Esophagus squamous epithelium (tissue), 4 donors: ENCODE data around the gene SDC4.

ENCODE experiments used
- POLR2A ChIP-seq, 4 donors: fragments of 450-650 bp; IDR thresholded peaks; one replicate each; pipeline ENCODE4 v1.6.1; 2017; ENCODE audit warnings: antibody characterized with exemption in 4 of 4, mild to moderate bottlenecking in 4 of 4, moderate library complexity in 3 of 4
- TF ChIP-seq, protein P1 (sequence below), 6 experiments: fragments of 450-650 bp in 4 of 6; fragments of 200-600 bp in 2 of 6; sonication (generic) in 2 of 6; IDR thresholded peaks; one replicate each; pipeline ENCODE4 v1.5.1; 2016 to 2019; ENCODE audit warnings: antibody characterized with exemption in 6 of 6, mild to moderate bottlenecking in 4 of 6, moderate library complexity in 4 of 6

DNA sequence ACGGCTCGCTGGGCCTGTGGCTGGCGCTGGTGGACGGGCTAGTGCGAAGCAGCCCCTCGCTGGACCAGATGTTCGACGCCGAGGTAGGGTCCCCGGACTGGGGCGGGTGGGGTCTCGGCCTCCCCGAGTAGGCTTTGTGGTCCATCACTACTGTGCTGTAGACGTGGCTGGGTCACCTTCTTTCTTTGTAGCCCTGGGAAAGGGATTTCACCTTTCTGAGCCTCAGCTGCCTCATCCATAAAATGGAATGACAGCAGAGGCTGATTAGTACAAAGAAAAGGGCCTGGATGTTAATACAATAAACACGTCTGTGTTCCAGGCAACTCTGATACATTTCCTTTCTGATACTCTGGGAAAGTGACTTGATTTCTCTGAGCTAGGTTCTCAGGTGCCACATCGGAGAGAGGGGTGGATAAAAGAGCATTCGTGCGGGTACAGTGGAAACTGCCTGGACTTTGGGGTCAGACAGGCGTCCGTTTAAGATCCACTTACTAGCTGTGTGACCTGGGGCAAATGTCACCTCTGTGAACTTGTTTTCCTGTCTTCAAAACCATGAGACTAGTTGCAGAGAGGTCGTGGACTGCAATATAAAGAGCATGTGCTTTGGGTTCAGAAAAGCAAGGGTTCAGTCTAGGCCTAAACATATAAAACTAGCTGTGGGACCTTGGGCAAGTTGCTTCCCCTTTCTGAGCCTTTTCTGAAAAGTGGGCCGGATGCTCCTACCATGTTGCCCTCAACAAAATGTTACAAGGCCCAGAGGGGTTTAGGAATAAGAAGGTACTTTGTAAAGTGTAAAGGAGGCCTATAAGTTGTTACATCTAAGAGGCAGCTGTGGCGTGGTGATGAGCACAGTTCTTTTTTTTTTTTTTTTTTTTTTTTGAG is 15.6 kb upstream of the SDC4 start:
- TF ChIP-seq, protein P1, sequence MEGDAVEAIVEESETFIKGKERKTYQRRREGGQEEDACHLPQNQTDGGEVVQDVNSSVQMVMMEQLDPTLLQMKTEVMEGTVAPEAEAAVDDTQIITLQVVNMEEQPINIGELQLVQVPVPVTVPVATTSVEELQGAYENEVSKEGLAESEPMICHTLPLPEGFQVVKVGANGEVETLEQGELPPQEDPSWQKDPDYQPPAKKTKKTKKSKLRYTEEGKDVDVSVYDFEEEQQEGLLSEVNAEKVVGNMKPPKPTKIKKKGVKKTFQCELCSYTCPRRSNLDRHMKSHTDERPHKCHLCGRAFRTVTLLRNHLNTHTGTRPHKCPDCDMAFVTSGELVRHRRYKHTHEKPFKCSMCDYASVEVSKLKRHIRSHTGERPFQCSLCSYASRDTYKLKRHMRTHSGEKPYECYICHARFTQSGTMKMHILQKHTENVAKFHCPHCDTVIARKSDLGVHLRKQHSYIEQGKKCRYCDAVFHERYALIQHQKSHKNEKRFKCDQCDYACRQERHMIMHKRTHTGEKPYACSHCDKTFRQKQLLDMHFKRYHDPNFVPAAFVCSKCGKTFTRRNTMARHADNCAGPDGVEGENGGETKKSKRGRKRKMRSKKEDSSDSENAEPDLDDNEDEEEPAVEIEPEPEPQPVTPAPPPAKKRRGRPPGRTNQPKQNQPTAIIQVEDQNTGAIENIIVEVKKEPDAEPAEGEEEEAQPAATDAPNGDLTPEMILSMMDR (IDR thresholded peaks at IDR 0.05): no peak
- TF ChIP-seq POLR2A (IDR thresholded peaks at IDR 0.05): no peak
